Measurements from ENCODE around the gene CEND1. TPM values are rescaled to one million over a fixed set of nuclear protein-coding genes. Genes with fewer than 3 reads are reported as not detected.

The CEND1 gene
- total RNA-seq, 4 donors from 2014 or later, result 0.44 to 0.45 TPM; not detected in 2

DNA sequence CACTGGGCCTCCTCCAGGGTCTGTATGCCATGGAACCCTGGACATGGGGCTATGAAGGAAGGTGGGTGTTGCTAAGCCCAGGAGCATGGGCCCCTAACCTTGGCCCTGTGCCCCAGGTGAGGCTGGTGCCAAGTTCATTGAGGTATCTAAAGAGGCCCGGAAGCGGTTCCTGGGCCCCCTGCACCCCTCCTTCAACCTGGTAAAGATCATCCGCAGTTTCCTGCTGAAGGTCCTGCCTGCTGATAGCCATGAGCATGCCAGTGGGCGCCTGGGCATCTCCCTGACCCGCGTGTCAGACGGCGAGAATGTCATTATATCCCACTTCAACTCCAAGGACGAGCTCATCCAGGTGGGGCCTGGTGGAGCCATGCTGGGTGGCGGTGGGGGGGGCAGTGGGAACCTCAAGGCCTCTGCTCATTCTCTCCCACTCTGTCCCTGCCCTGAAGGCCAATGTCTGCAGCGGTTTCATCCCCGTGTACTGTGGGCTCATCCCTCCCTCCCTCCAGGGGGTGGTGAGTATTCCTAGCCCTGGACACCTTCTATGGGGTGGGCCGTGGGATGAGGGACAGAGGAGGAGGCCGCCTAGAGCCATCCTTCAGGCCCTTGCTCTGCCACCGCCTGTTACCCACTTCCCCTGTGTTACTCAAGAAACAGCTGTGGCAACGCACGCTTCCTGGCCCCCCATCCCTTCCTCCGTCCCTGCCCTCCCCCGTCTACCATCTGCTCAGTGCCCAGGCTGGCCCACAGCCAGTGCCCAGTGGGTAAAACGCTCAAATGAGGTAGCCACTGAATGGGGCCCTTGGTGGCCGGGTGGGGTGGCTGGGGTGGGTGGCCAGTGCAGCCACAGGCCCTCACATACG is 31.9 kb upstream of the CEND1 start:
- H3K27me3 ChIP-seq, result no peaks in the 10 kb centered on the region
- intact Hi-C loops (cut with DNase I), result loop anchor here (10.0 kb wide), 1 partner anchor 93 kb away; the partner anchor contains the start of gene CHID1
- 69 to 82% methylated on average over 14 to 22 of the region's 22 CpGs for WGBS, 2 donors
- H3K4me3 ChIP-seq (replicated peaks in 1 of 3), result peak overlapping the region in 1 of 3 donors; percentile 89
- H3K27ac ChIP-seq, result peak overlapping the region in 1 of 3 donors; percentile 78
- DNase-seq, result no peak
- H3K9me3 ChIP-seq, result no peaks in the 10 kb centered on the region
- peaks cover 25 to 30% of the 10 kb centered on the region in 2 donors for H3K4me1 ChIP-seq
- H3K36me3 ChIP-seq, result peaks cover 28 to 36% of the 10 kb centered on the region in 2 donors
- TF ChIP-seq, protein P1, sequence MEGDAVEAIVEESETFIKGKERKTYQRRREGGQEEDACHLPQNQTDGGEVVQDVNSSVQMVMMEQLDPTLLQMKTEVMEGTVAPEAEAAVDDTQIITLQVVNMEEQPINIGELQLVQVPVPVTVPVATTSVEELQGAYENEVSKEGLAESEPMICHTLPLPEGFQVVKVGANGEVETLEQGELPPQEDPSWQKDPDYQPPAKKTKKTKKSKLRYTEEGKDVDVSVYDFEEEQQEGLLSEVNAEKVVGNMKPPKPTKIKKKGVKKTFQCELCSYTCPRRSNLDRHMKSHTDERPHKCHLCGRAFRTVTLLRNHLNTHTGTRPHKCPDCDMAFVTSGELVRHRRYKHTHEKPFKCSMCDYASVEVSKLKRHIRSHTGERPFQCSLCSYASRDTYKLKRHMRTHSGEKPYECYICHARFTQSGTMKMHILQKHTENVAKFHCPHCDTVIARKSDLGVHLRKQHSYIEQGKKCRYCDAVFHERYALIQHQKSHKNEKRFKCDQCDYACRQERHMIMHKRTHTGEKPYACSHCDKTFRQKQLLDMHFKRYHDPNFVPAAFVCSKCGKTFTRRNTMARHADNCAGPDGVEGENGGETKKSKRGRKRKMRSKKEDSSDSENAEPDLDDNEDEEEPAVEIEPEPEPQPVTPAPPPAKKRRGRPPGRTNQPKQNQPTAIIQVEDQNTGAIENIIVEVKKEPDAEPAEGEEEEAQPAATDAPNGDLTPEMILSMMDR (IDR thresholded peaks at IDR 0.05), result no peak

DNA sequence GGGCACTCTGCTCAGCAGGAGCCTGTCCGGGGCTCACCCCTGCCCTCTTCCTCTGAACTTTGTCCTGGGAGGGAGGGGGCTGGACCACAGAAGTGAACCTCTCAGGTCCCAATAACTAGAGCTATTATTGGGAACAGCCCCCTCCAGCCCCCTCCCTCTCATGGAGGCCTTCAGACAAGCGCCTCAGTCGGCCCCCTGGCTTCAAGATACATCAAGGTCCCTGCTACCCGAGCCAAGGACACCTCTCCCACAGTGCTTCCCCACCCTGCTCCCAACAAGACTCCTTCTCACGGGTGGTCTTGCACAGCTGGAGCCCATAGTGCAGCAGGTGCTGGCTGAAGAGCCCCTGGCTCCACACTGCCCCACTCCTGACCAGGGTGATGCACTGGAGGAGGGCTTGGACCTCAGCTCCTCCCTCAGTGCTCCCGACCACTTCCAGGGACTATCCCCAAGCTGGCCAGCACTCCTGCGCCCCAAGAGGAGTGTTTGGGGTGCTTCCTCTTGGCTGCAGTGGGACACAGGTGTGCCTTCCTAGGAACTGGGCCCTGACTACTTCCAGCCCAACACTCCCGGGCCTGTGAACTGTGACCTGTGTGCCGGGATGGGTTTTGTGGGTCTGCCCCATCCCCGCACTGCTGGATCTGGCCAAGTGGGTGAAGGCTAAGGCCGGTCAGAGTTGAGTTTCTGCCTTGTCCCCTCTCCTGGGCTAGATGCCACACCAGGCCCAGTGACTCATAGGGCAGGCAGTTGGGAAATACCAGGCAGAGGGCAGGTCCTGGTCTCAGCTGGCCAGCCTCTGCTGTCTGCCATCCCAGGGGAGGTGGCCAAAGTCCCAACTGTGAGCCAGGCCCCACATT is 31.0 kb upstream of the CEND1 start:
- TF ChIP-seq POLR2A (IDR thresholded peaks at IDR 0.05), result no peak
- TF ChIP-seq, protein P1 (IDR thresholded peaks at IDR 0.05), result no peak
- WGBS, 2 donors, result 41 to 60% methylated on average over 8 to 11 of the region's 11 CpGs
- peak overlapping the region in 2 of 3 donors; percentile 78 to 98 for H3K27ac ChIP-seq
- H3K36me3 ChIP-seq, result peaks cover 28 to 36% of the 10 kb centered on the region in 2 donors
- H3K27me3 ChIP-seq, result no peaks in the 10 kb centered on the region
- peak; percentile 69 to 81 for DNase-seq
- intact Hi-C loops (cut with DNase I), result loop anchor here (10.0 kb wide), 1 partner anchor 94 kb away; the partner anchor contains the start of gene CHID1
- no peaks in the 10 kb centered on the region for H3K9me3 ChIP-seq
- peaks cover 21 to 24% of the 10 kb centered on the region in 2 donors for H3K4me1 ChIP-seq
- peak overlapping the region in 2 of 3 donors; percentile 38 to 89 for H3K4me3 ChIP-seq (replicated peaks in 1 of 3)

DNA sequence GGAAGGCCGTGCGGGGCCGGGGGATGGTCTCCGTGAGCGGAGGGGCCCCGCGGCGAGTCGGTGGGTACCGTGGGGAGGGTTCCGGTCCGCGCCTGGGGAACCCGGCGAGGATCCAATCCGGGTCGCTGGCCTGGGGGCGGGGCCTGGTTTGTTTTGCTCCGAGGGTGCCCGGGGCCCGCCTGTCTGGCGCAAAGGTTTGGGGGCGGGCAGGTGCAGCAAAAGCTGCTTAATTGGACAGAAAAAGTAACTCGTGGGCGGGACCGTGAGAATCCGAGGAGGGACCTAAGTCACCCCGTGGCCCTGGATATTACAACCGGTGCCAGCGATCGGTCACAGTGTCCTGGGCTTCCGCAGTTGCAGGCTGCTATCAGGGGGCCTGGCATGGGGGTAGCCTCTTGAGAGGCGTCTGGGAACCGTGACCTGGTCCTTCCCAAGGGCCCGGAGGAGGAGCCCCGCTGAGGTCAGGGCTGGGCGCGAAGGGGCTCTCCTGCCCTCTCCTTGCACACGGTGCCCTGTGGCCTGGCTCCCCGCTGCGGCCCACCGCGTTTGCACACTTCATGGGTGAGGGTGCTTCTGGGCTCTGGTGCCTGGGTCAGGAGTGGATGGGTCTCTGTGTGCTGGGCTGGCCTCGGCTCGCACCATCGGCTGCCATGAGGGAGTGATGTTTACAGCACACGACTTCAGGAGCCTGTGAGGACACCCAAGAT is 30.2 kb upstream of the CEND1 start:
- Histone ChIP-seq H3K9me3 (no peaks in the 10 kb centered on the region), H3K27ac (peak overlapping the region; percentile 78 to 99 (median 98)), H3K36me3 (peaks cover 25 to 30% of the 10 kb centered on the region in 2 donors), H3K4me3 (replicated peaks in 1 of 3) (peak overlapping the region; percentile 38 to 100 (median 89)), H3K4me1 (peaks cover 21 to 24% of the 10 kb centered on the region in 2 donors), H3K27me3 (no peaks in the 10 kb centered on the region)
- peak; percentile 98 for DNase-seq
- TF ChIP-seq, protein P1 (IDR thresholded peaks at IDR 0.05), result no peak
- TF ChIP-seq POLR2A (IDR thresholded peaks at IDR 0.05), result peak in 1 of 2 donors; percentile 36
- intact Hi-C loops (cut with DNase I), result loop anchor here (10.0 kb wide), 1 partner anchor 95 kb away; the partner anchor contains the start of gene CHID1
- 0 to 2% methylated on average over 1 to 19 of the region's 47 CpGs for WGBS, 2 donors

DNA sequence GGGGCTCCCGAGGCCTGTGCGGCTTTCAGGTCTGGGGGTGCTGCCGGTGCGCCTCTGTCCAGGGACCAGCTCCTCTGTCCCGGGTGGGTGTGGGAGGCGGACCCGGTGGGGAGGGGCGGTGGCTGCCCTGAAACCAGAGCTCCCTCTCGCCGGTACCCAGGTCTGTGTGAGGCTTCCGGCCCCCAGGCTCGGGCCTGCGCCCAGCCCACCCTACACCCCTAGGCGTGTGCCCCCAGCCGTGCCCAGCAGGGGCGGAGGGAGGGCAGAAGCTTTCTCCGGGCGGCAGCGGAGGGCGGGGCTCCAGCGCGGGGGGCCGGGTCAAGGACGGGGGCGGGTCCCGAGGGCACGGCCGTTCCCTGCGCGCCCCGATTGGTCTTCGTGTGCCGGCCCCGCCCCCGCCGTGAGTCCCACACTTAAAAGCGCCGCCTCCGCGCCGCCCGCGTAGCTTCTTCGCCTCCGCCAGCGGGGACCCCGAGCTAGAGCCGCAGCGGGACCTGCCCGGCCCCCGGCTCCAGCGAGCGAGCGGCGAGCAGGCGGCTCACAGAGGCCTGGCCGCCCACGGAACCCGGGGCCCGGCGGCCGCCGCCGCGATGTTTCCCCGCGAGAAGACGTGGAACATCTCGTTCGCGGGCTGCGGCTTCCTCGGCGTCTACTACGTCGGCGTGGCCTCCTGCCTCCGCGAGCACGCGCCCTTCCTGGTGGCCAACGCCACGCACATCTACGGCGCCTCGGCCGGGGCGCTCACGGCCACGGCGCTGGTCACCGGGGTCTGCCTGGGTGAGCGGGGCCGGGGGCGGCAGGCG is 29.4 kb upstream of the CEND1 start:
- Histone ChIP-seq H3K4me1 (peaks cover 21 to 24% of the 10 kb centered on the region in 2 donors), H3K4me3 (replicated peaks in 1 of 3) (peak overlapping the region; percentile 21 to 100 (median 89)), H3K36me3 (peaks cover 17 to 22% of the 10 kb centered on the region in 2 donors), H3K27ac (peak overlapping the region; percentile 79 to 99 (median 98)), H3K27me3 (no peaks in the 10 kb centered on the region), H3K9me3 (no peaks in the 10 kb centered on the region)
- intact Hi-C loops (cut with DNase I), result no loop called here
- no CpG with 5 or more reads among the region's 96 CpGs for WGBS, 2 donors
- DNase-seq, result peak; percentile 91 to 96
- TF ChIP-seq POLR2A (IDR thresholded peaks at IDR 0.05), result peak; percentile 67 to 88
- TF ChIP-seq, protein P1 (IDR thresholded peaks at IDR 0.05), result peak in 4 of 6 experiments; percentile 16 to 38 (median 23)

Measured in thyroid gland (tissue), 4 donors.